GM23338 (cell line): ENCODE measurements around the gene NAA25. TPM values are rescaled to one million over a fixed set of nuclear protein-coding genes. Genes with fewer than 3 reads are reported as not detected.

Experiments used
- ATAC-seq: fragments of 200-7000 bp; cut with Tn5 transposase; 3 replicates; pipeline ENCODE4 v1.9.1; 2020
- DNase-seq: peaks from one replicate; pipeline ENCODE4 v3.0.0-alpha.2; 2015; ENCODE audit warnings: low spot score
- H2AFZ ChIP-seq: fragments of 200-600 bp; sonication (generic); 2 replicates; pipeline ENCODE4 v1.8.0; 2016; ENCODE audit warnings: antibody characterized with exemption, mild to moderate bottlenecking, moderate library complexity
- H3F3A ChIP-seq: fragments of 200-600 bp; sonication (generic); replicated peaks from 2 replicates; pipeline ENCODE4 v1.8.0; 2017; ENCODE audit warnings: antibody characterized with exemption, mixed run types, low read depth
- H3K27ac ChIP-seq: fragments of 200-600 bp; sonication (generic); 2 replicates; pipeline ENCODE4 v1.6.1; 2016; ENCODE audit warnings: low read depth
- H3K27me3 ChIP-seq: fragments of 200-600 bp; sonication (generic); 2 replicates; pipeline ENCODE4 v1.8.0; 2016; ENCODE audit warnings: mild to moderate bottlenecking, mixed run types, moderate library complexity; ENCODE audit not compliant: insufficient read depth
- H3K36me3 ChIP-seq: fragments of 200-600 bp; sonication (generic); 2 replicates; pipeline ENCODE4 v1.8.0; 2016; ENCODE audit warnings: mild to moderate bottlenecking; ENCODE audit not compliant: insufficient read depth
- H3K4me1 ChIP-seq: fragments of 200-600 bp; sonication (generic); 2 replicates; pipeline ENCODE4 v1.8.0; 2016; ENCODE audit warnings: mild to moderate bottlenecking, moderate library complexity; ENCODE audit not compliant: insufficient read depth
- H3K4me2 ChIP-seq: fragments of 200-600 bp; sonication (generic); 2 replicates; pipeline ENCODE4 v1.7.1; 2017; ENCODE audit warnings: mixed run types
- H3K4me3 ChIP-seq: fragments of 200-600 bp; sonication (generic); 2 replicates; pipeline ENCODE4 v1.6.1; 2016; ENCODE audit warnings: mixed run types
- H3K79me2 ChIP-seq: fragments of 200-600 bp; sonication (generic); replicated peaks from 2 replicates; pipeline ENCODE4 v1.8.0; 2017; ENCODE audit warnings: mild to moderate bottlenecking; ENCODE audit not compliant: insufficient read depth
- H3K9me2 ChIP-seq: fragments of 200-600 bp; sonication (generic); 2 replicates; pipeline ENCODE4 v1.8.0; 2017; ENCODE audit not compliant: insufficient read depth
- H4K20me1 ChIP-seq: fragments of 200-600 bp; sonication (generic); replicated peaks from 2 replicates; pipeline ENCODE4 v1.8.0; 2017; ENCODE audit warnings: mild to moderate bottlenecking; ENCODE audit not compliant: insufficient read depth
- H3K27ac Mint-ChIP-seq: 2 replicates; pipeline ENCODE4 v1.8.0; 2020; ENCODE audit warnings: inconsistent platforms, mild to moderate bottlenecking, moderate library complexity, mixed read lengths
- H3K27me3 Mint-ChIP-seq: 3 replicates; pipeline ENCODE4 v1.8.0; 2022; ENCODE audit warnings: low read depth, mild to moderate bottlenecking, moderate library complexity, mixed read lengths, inconsistent platforms; ENCODE audit not compliant: insufficient read depth, poor library complexity
- H3K36me3 Mint-ChIP-seq: 3 replicates; pipeline ENCODE4 v1.8.0; 2021; ENCODE audit warnings: low read depth, mild to moderate bottlenecking, inconsistent platforms, moderate library complexity, mixed read lengths
- H3K4me1 Mint-ChIP-seq: 3 replicates; pipeline ENCODE4 v1.8.0; 2020; ENCODE audit warnings: mild to moderate bottlenecking, inconsistent platforms, mixed read lengths
- H3K4me3 Mint-ChIP-seq: 3 replicates; pipeline ENCODE4 v1.8.0; 2021; ENCODE audit warnings: moderate library complexity, mild to moderate bottlenecking, inconsistent platforms, mixed read lengths
- H3K9me3 Mint-ChIP-seq: 3 replicates; pipeline ENCODE4 v1.8.0; 2020; ENCODE audit warnings: moderate library complexity, mild to moderate bottlenecking, inconsistent platforms, mixed read lengths
- CREB1 ChIP-seq: fragments of 250-450 bp; sonication (Bioruptor Pico); IDR thresholded peaks from 2 replicates; pipeline ENCODE4 v1.5.0; 2020; ENCODE audit warnings: low read depth, mild to moderate bottlenecking, moderate library complexity
- CTCF ChIP-seq, 2 experiments: fragments of 200-600 bp in 1 of 2; sonication (generic) in 1 of 2; conservative IDR thresholded peaks; 2 replicates each; pipeline versions ENCODE4 v1.5.1 to v1.6.1; 2016 to 2017; ENCODE audit warnings: antibody characterized with exemption in 2 of 2, low read depth in 2 of 2, mild to moderate bottlenecking in 2 of 2, moderate library complexity in 1 of 2
- JUNB ChIP-seq: IDR thresholded peaks from one replicate; pipeline ENCODE4 v1.6.1; 2016; ENCODE audit warnings: antibody characterized with exemption; ENCODE audit not compliant: unreplicated experiment
- polyA plus RNA-seq: library from polyadenylated mRNA; unstranded; fragments of >200 nt; fragmentation: Nextera tagmentation; extraction: Ambion mirVana; gene quantifications from 2 replicates; pipeline ENCODE4 v1.2.1, GENCODE V29; 2016
- total RNA-seq: library from RNA; depleted of rRNA; stranded (reverse); fragments of >200 nt; shearing (Covaris generic); gene quantifications from 2 replicates; pipeline ENCODE4 v1.2.3, GENCODE V29; 2014

Gene NAA25
- total and polyA plus RNA-seq, 2 experiments from 2014 or later = 49.0 to 55.1 TPM

- H3K27ac Mint-ChIP-seq = no peak overlapping the region; the same call in 1 of the 2 replicates
- H3K4me1 Mint-ChIP-seq = peaks cover 18% of the 10 kb centered on the region
- ATAC-seq = no peak
Measured at GRCh38 chr12:112115259-112116045, 6.9 kb upstream of the NAA25 start.

GRCh38 chr12:112112409-112113133, 4.0 kb upstream of the NAA25 start:
- H3K4me1 Mint-ChIP-seq = peaks cover 26% of the 10 kb centered on the region
- H2AFZ ChIP-seq = peak overlapping the region; percentile 85; the same call in 1 of the 2 replicates

More at GRCh38 chr12:112115259-112116045, 6.9 kb upstream of the NAA25 start:
- Mint-ChIP-seq H3K4me3 (no peak overlapping the region), H3K36me3 (no peaks in the 10 kb centered on the region), H3K27me3 (peaks cover 3% of the 10 kb centered on the region), H3K9me3 (no peaks in the 10 kb centered on the region)
- H3K27ac ChIP-seq = peak overlapping the region; percentile 88
- TF ChIP-seq JUNB = no peak
- no peak for TF ChIP-seq CREB1 (CRISPR knock-in tag)
- no peak for DNase-seq
- H3K9me2 ChIP-seq = no peaks in the 10 kb centered on the region
- H3F3A ChIP-seq = 0 out of 2 replicates have a peak, but pooled peaks cover 7% of the 10 kb centered on the region
- H2AFZ ChIP-seq = peak overlapping the region; percentile 3; the same call in 1 of the 2 replicates
- H3K79me2 ChIP-seq = no peaks in the 10 kb centered on the region
- no peak overlapping the region for H3K4me2 ChIP-seq
- H3K36me3 ChIP-seq = no peaks in the 10 kb centered on the region
- H3K27me3 ChIP-seq = no peaks in the 10 kb centered on the region
- H3K4me1 ChIP-seq = peaks cover 15% of the 10 kb centered on the region
- H4K20me1 ChIP-seq = no peaks in the 10 kb centered on the region
- no peak overlapping the region for H3K4me3 ChIP-seq

More at GRCh38 chr12:112112409-112113133, 4.0 kb upstream of the NAA25 start:
- TF ChIP-seq CTCF (conservative IDR thresholded peaks at IDR 0.05; ENCODE audit: low read depth in 2 of 2) = 0 out of 4 replicates have a peak, but pooled peaks of 1 of the 2 experiments have one; percentile 18
- TF ChIP-seq JUNB = no peak
- H3F3A ChIP-seq = 0 out of 2 replicates have a peak, but pooled peaks cover 14% of the 10 kb centered on the region
- peaks cover 8% of the 10 kb centered on the region for H3K79me2 ChIP-seq
- no peak overlapping the region for H3K4me3 Mint-ChIP-seq
- H3K36me3 ChIP-seq = no peaks in the 10 kb centered on the region
- H4K20me1 ChIP-seq = no peaks in the 10 kb centered on the region
- H3K27me3 ChIP-seq = no peaks in the 10 kb centered on the region
- ATAC-seq = peak; percentile 3
- H3K4me2 ChIP-seq = no peak overlapping the region
- peak overlapping the region; percentile 18; the same call in 1 of the 2 replicates for H3K27ac ChIP-seq
- no peaks in the 10 kb centered on the region for H3K9me2 ChIP-seq
- H3K4me1 ChIP-seq = peaks cover 25% of the 10 kb centered on the region
- H3K27me3 Mint-ChIP-seq = peaks cover 13% of the 10 kb centered on the region
- peaks cover 5% of the 10 kb centered on the region; the same call in 1 of the 3 replicates for H3K36me3 Mint-ChIP-seq
- DNase-seq = peak; percentile 77
- H3K27ac Mint-ChIP-seq = peak overlapping the region; percentile 82
- no peak overlapping the region for H3K4me3 ChIP-seq
- no peaks in the 10 kb centered on the region for H3K9me3 Mint-ChIP-seq
